GM21526 (cell line): ENCODE results near the gene ASXL2.
"Not testable (repeated sequence)": the region's sequence is repeated elsewhere in the genome, so short reads cannot be mapped to it uniquely, and the experiment has no call there.

Source experiments
- ATAC-seq: cut with Tn5 transposase; IDR thresholded peaks from one replicate; pipeline ENCODE4 v1.9.1; 2021; ENCODE audit warnings: moderate library complexity; ENCODE audit not compliant: unreplicated experiment, low FRiP score

ASXL2 gene

GRCh38 chr2:25742501-25742900 is 135.8 kb downstream of the ASXL2 start:
- ATAC-seq: no peak

GRCh38 chr2:25740810-25741381 is 137.4 kb downstream of the ASXL2 start:
- ATAC-seq: no peak

GRCh38 chr2:25738383-25739343 is 139.6 kb downstream of the ASXL2 start:
- no peak for ATAC-seq

GRCh38 chr2:25736899-25737515 is 141.3 kb downstream of the ASXL2 start:
- no peak for ATAC-seq

GRCh38 chr2:25735835-25736234 is 142.5 kb downstream of the ASXL2 start:
- ATAC-seq: no peak

- no peak for ATAC-seq
Measured at GRCh38 chr2:25728559-25728958, 149.7 kb downstream of the ASXL2 start.

GRCh38 chr2:25726522-25726921 is 151.8 kb downstream of the ASXL2 start:
- ATAC-seq: no peak

- ATAC-seq: no peak
Measured at GRCh38 chr2:25725877-25726276, 152.4 kb downstream of the ASXL2 start.

- no peak for ATAC-seq
Measured at GRCh38 chr2:25724756-25725155, 153.5 kb downstream of the ASXL2 start.

- no peak for ATAC-seq
Measured at GRCh38 chr2:25722224-25722623, 156.1 kb downstream of the ASXL2 start.

- no peak for ATAC-seq
Measured at GRCh38 chr2:25720575-25720974, 157.7 kb downstream of the ASXL2 start.

GRCh38 chr2:25714740-25715139 is 163.5 kb downstream of the ASXL2 start:
- no peak for ATAC-seq

GRCh38 chr2:25712455-25712854 is 165.8 kb downstream of the ASXL2 start:
- no peak for ATAC-seq

- no peak for ATAC-seq
Measured at GRCh38 chr2:25711675-25712354, 166.5 kb downstream of the ASXL2 start.

GRCh38 chr2:25710750-25711149 is 167.5 kb downstream of the ASXL2 start:
- no peak for ATAC-seq

- ATAC-seq: no peak
Measured at GRCh38 chr2:25709349-25709748, 168.9 kb downstream of the ASXL2 start.

GRCh38 chr2:25707927-25708590 is 170.2 kb downstream of the ASXL2 start:
- no peak for ATAC-seq

- not testable (repeated sequence) for ATAC-seq
Measured at GRCh38 chr2:25705575-25705974, 172.7 kb downstream of the ASXL2 start.

- no peak for ATAC-seq
Measured at GRCh38 chr2:25701801-25702200, 176.5 kb downstream of the ASXL2 start.

GRCh38 chr2:25700221-25700660 is 178.0 kb downstream of the ASXL2 start:
- ATAC-seq: no peak
